MV-4-11 (cell line): ENCODE results near the gene NEK8.
"Not testable (repeated sequence)": the region's sequence is repeated elsewhere in the genome, so short reads cannot be mapped to it uniquely, and the experiment has no call there.

Experiments
- DNase-seq: peaks from one replicate; lab custom pipeline; 2025; lab: John Stamatoyannopoulos, UW

The NEK8 gene

DNA sequence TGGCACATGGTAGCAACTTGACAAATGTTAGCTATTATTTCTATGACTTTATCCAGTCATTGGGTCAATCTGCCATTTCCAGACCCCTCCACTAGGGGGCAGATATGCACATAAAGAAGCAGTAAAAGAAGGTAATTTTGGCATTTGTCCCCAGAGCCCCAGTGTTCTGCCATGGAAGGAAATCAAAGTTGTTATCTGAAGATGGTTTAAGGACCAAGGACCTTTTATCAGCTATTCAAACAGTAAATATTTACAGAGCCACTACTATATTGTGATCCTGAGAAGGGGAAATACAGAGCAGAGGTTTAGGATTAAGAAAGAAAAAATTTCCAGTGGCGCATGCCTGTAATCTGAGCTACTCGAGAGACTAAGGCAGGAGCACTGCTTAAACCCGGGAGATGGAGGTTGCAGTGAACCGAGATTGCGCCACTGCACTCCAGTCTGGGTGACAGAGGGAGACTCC is 35.2 kb downstream of the NEK8 start:
- peak; percentile 64 for DNase-seq

DNA sequence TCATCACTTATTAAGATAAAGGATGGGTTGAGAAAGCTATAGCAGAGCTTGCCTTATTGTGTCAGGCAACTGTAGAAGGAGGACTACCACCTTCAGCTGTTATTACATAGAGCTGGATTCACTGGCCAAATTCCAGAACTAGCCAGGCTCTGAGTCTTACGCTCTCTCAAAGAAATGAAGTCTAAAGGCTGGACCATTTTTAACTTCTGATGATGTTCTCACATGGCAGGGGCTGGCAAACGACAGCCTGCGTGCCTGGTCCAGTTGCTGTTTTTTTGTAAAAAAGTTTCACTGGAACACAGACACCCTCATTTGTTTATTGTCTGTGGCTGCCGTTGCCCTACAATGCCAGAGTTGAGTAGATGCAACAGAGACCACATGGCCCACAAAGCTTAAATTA is 36.5 kb downstream of the NEK8 start:
- DNase-seq: no peak

DNA sequence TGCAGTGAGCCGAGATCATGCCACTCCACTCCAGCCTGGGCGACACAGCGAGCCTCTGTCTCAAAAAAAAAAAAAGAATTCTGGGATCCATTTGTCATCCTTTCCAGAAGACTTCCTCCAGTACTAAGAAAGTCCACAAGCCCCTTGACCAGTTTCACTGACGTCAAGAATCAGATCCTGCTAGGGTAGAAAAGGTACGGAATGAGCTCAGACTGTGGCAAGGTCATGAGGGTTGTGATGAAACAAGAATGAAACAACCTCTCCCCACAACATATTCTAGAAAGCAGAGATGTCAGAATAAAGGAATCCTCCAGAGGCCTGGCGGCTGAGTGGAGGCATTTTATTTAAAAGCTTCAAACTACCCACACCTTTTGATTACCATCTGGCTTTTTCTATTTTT is 45.1 kb downstream of the NEK8 start:
- DNase-seq: no peak

DNA sequence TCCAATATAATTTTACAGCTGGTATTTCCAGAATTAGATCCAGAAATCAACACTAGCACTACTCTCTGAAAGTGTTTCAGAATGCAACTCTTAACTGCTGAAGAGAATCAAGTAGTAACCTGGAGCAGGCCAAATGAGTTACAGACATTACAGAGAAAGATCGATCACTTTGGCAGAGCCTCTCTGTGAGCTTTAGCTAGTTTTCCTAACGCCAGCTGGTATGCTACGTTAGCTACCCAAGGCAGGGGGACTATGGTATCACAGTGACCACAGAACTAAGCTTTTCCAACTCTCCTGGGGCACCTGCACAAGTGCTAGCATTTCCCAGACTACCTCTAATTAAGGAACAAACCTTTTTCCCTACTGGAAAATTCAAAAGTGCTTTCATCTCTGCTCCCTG is 45.6 kb downstream of the NEK8 start:
- DNase-seq: no peak

DNA sequence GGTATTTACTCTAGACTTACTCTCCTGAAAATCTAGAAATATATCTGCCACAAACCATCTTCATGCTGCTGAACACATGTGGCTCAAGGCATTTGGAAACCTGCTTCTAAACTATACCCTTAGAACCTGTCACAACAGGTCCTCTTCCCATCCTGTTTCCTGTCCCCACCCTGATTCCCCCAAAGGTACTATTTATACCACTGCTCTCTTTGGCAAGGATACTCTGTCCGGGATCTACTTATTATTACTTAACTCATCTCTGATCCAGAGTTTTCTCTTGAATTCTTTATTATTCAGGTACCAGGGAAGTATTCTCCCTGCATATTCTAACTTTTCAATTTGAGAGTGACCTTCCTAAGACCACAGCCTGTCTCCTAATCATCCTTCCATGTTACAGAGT is 48.6 kb downstream of the NEK8 start:
- no peak for DNase-seq

DNA sequence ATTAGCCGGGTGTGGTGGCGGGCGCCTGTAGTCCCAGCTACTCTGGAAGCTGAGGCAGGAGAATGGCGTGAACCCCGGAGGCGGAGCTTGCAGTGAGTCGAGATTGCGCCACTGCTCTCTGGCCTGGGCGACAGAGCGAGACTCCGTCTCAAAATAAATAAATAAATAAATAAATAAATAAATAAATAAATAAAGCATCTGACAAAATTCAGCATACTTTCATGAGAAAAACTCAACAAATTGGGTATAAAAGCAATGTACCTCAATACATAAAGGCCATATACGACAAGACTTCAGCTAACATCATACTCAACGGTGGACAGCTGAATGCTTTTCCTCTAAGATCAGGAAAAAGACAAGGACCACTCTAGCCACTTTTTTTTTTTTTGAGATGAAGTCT is 51.0 kb downstream of the NEK8 start:
- not testable (repeated sequence) for DNase-seq

DNA sequence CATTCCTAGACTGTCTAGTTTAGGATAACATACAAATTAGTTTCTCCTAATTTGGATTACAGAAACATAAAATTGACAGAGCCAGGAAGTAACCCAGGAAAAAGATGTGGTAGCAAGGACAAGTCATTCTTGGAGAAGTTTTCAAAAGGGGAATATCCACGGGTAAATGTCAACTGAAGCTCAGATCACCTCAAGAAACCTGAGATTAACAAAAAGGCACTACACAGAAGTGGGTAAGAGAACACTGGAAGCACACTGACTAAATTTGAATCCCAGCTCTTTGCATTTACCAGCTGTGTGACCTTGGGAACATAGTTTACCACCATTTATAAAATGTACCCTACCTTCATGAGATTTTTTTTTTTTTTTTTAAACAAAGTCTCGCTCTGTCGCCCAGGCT is 54.6 kb downstream of the NEK8 start:
- DNase-seq: no peak

DNA sequence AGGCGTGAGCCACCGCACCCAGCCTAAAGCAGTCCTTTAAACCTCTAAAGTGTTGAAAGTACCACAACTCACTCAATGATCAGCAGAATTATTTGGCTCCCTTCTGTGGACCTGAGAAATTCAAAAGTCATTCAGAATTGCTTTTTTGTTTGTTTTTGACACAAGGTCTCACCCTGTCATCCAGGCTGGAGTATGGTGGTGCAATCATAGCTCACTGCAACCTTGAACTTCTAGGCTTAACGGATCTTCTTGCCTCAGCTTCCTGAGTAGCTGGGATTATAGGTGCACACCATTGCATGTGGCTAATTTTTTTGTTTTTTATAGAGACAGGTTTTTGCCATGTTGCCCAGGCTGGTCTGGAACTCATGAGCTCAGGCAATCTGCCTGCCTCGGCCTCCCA is 59.5 kb downstream of the NEK8 start:
- DNase-seq: no peak
